OCI-LY7 (cell line): ENCODE results near the gene RNU6-9.

Experiments used
- EZH2phosphoT487 ChIP-seq: fragments of 200-600 bp; sonication (generic); IDR thresholded peaks from 2 replicates; pipeline ENCODE4 v1.6.1; 2018; ENCODE audit warnings: low read depth, borderline replicate concordance, mild to moderate bottlenecking, mixed run types, antibody characterized with exemption, low read length, moderate library complexity, mixed read lengths
- TF ChIP-seq, protein P1 (sequence below): fragments of 200-600 bp; sonication (generic); conservative IDR thresholded peaks from 2 replicates; pipeline ENCODE4 v1.5.1; 2014; ENCODE audit warnings: mild to moderate bottlenecking, antibody characterized with exemption, low read length, moderate library complexity, mixed read lengths

DNA sequence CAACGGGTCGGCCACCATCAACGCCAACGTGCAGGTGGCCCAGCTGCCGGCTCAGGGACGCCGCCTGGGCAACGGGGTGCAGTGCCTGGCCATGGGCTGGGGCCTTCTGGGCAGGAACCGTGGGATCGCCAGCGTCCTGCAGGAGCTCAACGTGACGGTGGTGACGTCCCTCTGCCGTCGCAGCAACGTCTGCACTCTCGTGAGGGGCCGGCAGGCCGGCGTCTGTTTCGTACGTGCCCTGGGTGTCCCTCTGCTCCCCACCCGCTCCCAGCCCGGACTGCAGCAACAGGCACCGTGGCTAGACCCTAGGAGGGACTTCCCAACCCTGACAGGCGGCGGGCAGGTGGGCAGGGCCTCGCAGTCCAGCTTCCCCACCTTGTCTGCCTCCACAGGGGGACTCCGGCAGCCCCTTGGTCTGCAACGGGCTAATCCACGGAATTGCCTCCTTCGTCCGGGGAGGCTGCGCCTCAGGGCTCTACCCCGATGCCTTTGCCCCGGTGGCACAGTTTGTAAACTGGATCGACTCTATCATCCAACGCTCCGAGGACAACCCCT is 37.6 kb upstream of the RNU6-9 start:
- TF ChIP-seq, protein P1, sequence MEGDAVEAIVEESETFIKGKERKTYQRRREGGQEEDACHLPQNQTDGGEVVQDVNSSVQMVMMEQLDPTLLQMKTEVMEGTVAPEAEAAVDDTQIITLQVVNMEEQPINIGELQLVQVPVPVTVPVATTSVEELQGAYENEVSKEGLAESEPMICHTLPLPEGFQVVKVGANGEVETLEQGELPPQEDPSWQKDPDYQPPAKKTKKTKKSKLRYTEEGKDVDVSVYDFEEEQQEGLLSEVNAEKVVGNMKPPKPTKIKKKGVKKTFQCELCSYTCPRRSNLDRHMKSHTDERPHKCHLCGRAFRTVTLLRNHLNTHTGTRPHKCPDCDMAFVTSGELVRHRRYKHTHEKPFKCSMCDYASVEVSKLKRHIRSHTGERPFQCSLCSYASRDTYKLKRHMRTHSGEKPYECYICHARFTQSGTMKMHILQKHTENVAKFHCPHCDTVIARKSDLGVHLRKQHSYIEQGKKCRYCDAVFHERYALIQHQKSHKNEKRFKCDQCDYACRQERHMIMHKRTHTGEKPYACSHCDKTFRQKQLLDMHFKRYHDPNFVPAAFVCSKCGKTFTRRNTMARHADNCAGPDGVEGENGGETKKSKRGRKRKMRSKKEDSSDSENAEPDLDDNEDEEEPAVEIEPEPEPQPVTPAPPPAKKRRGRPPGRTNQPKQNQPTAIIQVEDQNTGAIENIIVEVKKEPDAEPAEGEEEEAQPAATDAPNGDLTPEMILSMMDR = no peak
- TF ChIP-seq EZH2phosphoT487 = no peak
